OCI-LY7 (cell line): ENCODE results near the gene RNF7. TPM values are rescaled to one million over a fixed set of nuclear protein-coding genes. Genes with fewer than 3 reads are reported as not detected.

Experiments
- BruUV-seq: library from RNA; stranded (reverse); fragments of 400-500 nt; replicated peaks from 2 replicates; lab custom pipeline; 2021; lab: Mats Ljungman, UMichigan
- CTCF ChIA-PET: fragments of 300-600 bp; sonication (Branson Sonifier 250); formaldehyde crosslinking; loops from one replicate; lab custom pipeline; 2022; ENCODE audit warnings: antibody characterized with exemption; ENCODE audit not compliant: unreplicated experiment; lab: Charles Lee
- POLR2A ChIA-PET: fragments of 300-600 bp; sonication (Branson Sonifier 250); formaldehyde crosslinking; loops from one replicate; lab custom pipeline; 2022; ENCODE audit warnings: antibody characterized with exemption; lab: Charles Lee
- DNase-seq: peaks from one replicate; pipeline ENCODE4 v3.0.0-alpha.2; 2015; ENCODE audit warnings: low spot score
- H2AFZ ChIP-seq: fragments of 200-600 bp; sonication (generic), shearing (Covaris generic); 2 replicates; pipeline ENCODE4 v1.6.1; 2014; ENCODE audit warnings: mild to moderate bottlenecking, antibody characterized with exemption, low read length, moderate library complexity
- H3K27ac ChIP-seq: fragments of 200-600 bp; sonication (generic); 2 replicates; pipeline ENCODE4 v1.5.1; 2014; ENCODE audit warnings: mixed run types, low read depth, mild to moderate bottlenecking, moderate library complexity, low read length, inconsistent platforms; ENCODE audit not compliant: poor library complexity, severe bottlenecking
- H3K36me3 ChIP-seq: fragments of 200-600 bp; sonication (generic); 2 replicates; pipeline ENCODE4 v1.6.1; 2014; ENCODE audit warnings: mild to moderate bottlenecking, antibody characterized with exemption, low read length, moderate library complexity, mixed read lengths; ENCODE audit not compliant: insufficient read depth
- H3K4me1 ChIP-seq: fragments of 200-600 bp; sonication (generic); 2 replicates; pipeline ENCODE4 v1.5.1; 2014; ENCODE audit warnings: mild to moderate bottlenecking, low read length; ENCODE audit not compliant: insufficient read depth, poor library complexity, severe bottlenecking
- H3K4me2 ChIP-seq: fragments of 200-600 bp; sonication (generic); 2 replicates; pipeline ENCODE4 v1.6.1; 2014; ENCODE audit warnings: mild to moderate bottlenecking, low read length
- H3K4me3 ChIP-seq: fragments of 200-600 bp; sonication (generic); 2 replicates; pipeline ENCODE4 v1.5.1; 2014; ENCODE audit warnings: mild to moderate bottlenecking, low read depth, low read length; ENCODE audit not compliant: poor library complexity, severe bottlenecking
- H3K79me2 ChIP-seq: fragments of 200-600 bp; sonication (generic); 2 replicates; pipeline ENCODE4 v1.6.1; 2016; ENCODE audit warnings: low read depth, mild to moderate bottlenecking, low read length, moderate library complexity, mixed read lengths; ENCODE audit not compliant: insufficient read depth
- H3K9me2 ChIP-seq: fragments of 200-600 bp; sonication (generic); 2 replicates; pipeline ENCODE4 v1.6.1; 2016; ENCODE audit warnings: mild to moderate bottlenecking, low read length, mixed read lengths; ENCODE audit not compliant: insufficient read depth
- H3K9me3 ChIP-seq: fragments of 200-600 bp; sonication (generic); 2 replicates; pipeline ENCODE4 v1.6.1; 2014; ENCODE audit warnings: mild to moderate bottlenecking, mixed run types, low read length, mixed read lengths
- H4K20me1 ChIP-seq: fragments of 200-600 bp; sonication (generic); 2 replicates; pipeline ENCODE4 v1.6.1; 2014; ENCODE audit warnings: mild to moderate bottlenecking, antibody characterized with exemption, low read length, moderate library complexity, mixed read lengths; ENCODE audit not compliant: insufficient read depth
- EZH2phosphoT487 ChIP-seq: fragments of 200-600 bp; sonication (generic); IDR thresholded peaks from 2 replicates; pipeline ENCODE4 v1.6.1; 2018; ENCODE audit warnings: low read depth, borderline replicate concordance, mild to moderate bottlenecking, mixed run types, antibody characterized with exemption, low read length, moderate library complexity, mixed read lengths
- intact Hi-C: fragments of 100-400 bp; cut with micrococcal nuclease; formaldehyde crosslinking; loops from one replicate; pipeline ENCODE4 v1.10.0; 2022; ENCODE audit not compliant: unreplicated experiment
- total RNA-seq, 2 experiments: library from RNA; depleted of rRNA in 1 of 2; stranded (reverse); fragments of >200 nt in 1 of 2; shearing (Covaris generic) in 1 of 2; gene quantifications; 2 replicates each; pipeline ENCODE4 v1.2.3, GENCODE V29; 2014 to 2022
- TF ChIP-seq, protein P1 (sequence below): fragments of 200-600 bp; sonication (generic); conservative IDR thresholded peaks from 2 replicates; pipeline ENCODE4 v1.5.1; 2014; ENCODE audit warnings: mild to moderate bottlenecking, antibody characterized with exemption, low read length, moderate library complexity, mixed read lengths

RNF7 gene
- total RNA-seq, 2 experiments from 2014 or later: 36.3 to 81.3 TPM

DNA sequence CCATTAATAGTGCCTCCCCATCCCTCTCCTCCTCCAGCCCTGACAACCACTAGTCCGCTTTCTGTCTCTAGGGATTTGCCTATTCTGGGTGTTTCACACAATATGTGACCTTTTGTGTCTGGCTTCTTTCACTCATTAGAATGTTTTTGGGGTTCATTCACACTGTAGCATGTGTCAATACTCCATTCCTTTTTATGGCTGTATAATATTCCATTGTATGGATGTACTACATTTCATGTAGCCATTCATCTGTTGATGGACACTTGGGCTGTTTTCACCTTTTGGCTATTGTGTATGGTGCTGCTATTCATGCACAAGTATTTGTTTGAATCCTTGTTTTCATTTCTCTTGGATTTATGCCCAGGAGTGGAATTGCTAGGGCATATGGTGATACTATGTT lies 41.6 kb downstream of the RNF7 start:
- no peak overlapping the region for H3K4me3 ChIP-seq
- no peak overlapping the region for H2AFZ ChIP-seq
- no peaks in the 10 kb centered on the region for H3K4me1 ChIP-seq
- no peak for DNase-seq
- H3K9me3 ChIP-seq: no peaks in the 10 kb centered on the region
- H4K20me1 ChIP-seq: no peaks in the 10 kb centered on the region
- no peaks in the 10 kb centered on the region for H3K9me2 ChIP-seq
- BruUV-seq: no TSS peak
- no peak for TF ChIP-seq EZH2phosphoT487
- TF ChIP-seq, protein P1, sequence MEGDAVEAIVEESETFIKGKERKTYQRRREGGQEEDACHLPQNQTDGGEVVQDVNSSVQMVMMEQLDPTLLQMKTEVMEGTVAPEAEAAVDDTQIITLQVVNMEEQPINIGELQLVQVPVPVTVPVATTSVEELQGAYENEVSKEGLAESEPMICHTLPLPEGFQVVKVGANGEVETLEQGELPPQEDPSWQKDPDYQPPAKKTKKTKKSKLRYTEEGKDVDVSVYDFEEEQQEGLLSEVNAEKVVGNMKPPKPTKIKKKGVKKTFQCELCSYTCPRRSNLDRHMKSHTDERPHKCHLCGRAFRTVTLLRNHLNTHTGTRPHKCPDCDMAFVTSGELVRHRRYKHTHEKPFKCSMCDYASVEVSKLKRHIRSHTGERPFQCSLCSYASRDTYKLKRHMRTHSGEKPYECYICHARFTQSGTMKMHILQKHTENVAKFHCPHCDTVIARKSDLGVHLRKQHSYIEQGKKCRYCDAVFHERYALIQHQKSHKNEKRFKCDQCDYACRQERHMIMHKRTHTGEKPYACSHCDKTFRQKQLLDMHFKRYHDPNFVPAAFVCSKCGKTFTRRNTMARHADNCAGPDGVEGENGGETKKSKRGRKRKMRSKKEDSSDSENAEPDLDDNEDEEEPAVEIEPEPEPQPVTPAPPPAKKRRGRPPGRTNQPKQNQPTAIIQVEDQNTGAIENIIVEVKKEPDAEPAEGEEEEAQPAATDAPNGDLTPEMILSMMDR: no peak
- no peaks in the 10 kb centered on the region for H3K36me3 ChIP-seq
- H3K27ac ChIP-seq: no peak overlapping the region
- H3K4me2 ChIP-seq: no peak overlapping the region
- POLR2A ChIA-PET: no interaction called here
- H3K79me2 ChIP-seq: no peaks in the 10 kb centered on the region
- intact Hi-C loops: no loop called here
- CTCF ChIA-PET: no interaction called here

DNA sequence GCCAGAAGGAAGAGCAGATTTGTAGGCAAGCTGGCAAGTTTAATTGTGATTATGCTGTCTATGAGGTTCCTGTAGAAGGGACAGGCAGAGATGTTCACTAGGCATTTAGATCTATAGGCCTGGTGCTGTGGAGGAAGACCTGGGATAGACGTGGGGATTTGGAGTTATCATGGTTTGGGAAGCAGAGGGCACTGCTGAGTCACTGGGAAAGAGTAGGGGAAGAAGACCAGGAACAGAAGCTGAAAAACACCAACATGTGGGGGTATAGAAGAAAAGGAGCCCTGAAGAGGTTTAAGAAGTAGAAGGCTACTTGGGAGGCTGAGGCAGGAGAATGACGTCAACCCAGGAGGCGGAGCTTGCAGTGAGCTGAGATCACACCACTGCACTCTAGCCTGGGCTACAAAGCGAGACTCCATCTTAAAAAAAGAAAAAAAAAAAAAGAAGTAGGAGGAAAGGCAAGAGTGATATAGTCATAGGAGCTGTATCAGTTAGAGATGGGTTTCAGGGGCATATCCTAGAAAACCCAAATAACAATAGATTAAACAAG lies 44.4 kb downstream of the RNF7 start:
- Histone ChIP-seq H4K20me1 (no peaks in the 10 kb centered on the region), H3K9me2 (no peaks in the 10 kb centered on the region), H3K4me2 (no peak overlapping the region), H3K36me3 (no peaks in the 10 kb centered on the region), H3K4me3 (no peak overlapping the region), H3K27ac (no peak overlapping the region), H3K9me3 (no peaks in the 10 kb centered on the region), H3K4me1 (no peaks in the 10 kb centered on the region), H3K79me2 (no peaks in the 10 kb centered on the region), H2AFZ (no peak overlapping the region)
- no peak for DNase-seq
- CTCF ChIA-PET: no interaction called here
- TF ChIP-seq, protein P1: no peak
- TF ChIP-seq EZH2phosphoT487: no peak
- intact Hi-C loops: no loop called here
- no TSS peak for BruUV-seq
- POLR2A ChIA-PET: interaction anchor here (1.3 kb wide), 1 partner anchor 18 kb away, joined by 4 read pairs; no protein-coding TSS in a partner anchor

DNA sequence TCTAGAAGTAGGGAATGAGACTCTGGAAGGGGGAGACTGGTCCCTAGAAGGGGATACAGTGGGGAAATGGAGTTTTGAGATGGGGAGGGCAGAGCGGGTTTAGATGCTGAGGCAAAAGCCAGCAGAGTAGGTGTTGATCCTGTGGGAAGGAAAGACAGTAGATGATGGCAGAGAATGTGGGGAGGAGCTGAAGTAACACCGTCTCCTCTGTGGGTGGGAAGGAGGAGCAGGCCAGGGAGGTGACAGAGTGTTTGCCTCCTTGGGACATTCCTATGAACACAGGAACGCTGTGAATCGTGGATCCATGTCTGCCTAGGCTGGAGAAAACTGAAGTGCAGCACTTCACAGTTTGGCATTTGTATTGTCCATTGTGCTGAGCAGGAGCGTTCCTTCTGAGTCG lies 45.5 kb downstream of the RNF7 start:
- ChIA-PET CTCF (no interaction called here), POLR2A (interaction anchor here (0.8 kb wide), 1 partner anchor 35 kb away, joined by 3 read pairs; no protein-coding TSS in a partner anchor)
- Histone ChIP-seq H2AFZ (no peak overlapping the region), H3K36me3 (no peaks in the 10 kb centered on the region), H3K4me2 (no peak overlapping the region), H3K4me1 (no peaks in the 10 kb centered on the region), H4K20me1 (no peaks in the 10 kb centered on the region), H3K27ac (no peak overlapping the region), H3K9me2 (no peaks in the 10 kb centered on the region), H3K79me2 (no peaks in the 10 kb centered on the region), H3K9me3 (no peaks in the 10 kb centered on the region), H3K4me3 (no peak overlapping the region)
- DNase-seq: no peak
- TF ChIP-seq EZH2phosphoT487: no peak
- TF ChIP-seq, protein P1: no peak
- no TSS peak for BruUV-seq
- intact Hi-C loops: no loop called here
